GM21526 (cell line): Measurements from ENCODE around the gene PRPH2.

Source experiments
- ATAC-seq: cut with Tn5 transposase; IDR thresholded peaks from one replicate; pipeline ENCODE4 v1.9.1; 2021; ENCODE audit warnings: moderate library complexity; ENCODE audit not compliant: unreplicated experiment, low FRiP score

Gene PRPH2

GRCh38 chr6:42652024-42652746 lies 70.2 kb downstream of the PRPH2 start:
- no peak for ATAC-seq
